Dermis blood vessel endothelial cell (primary cell): Measurements from ENCODE around the gene CENPI. TPM values are rescaled to one million over a fixed set of nuclear protein-coding genes. Genes with fewer than 3 reads are reported as not detected.
"Not testable (repeated sequence)": the region's sequence is repeated elsewhere in the genome, so short reads cannot be mapped to it uniquely, and the experiment has no call there.

Source experiments
- DNase-seq: peaks from one replicate; pipeline ENCODE4 v3.0.0; 2010
- total RNA-seq: library from RNA; depleted of rRNA; stranded (reverse); fragments of >200 nt; gene quantifications from 2 replicates; pipeline ENCODE4 v1.2.3, GENCODE V29; 2014

The CENPI gene
- 10.7 and 30.2 TPM in 2 replicates for total RNA-seq

- peak; percentile 95 for DNase-seq
These were observed at the start of gene CENPI for GRCh38 chrX:101097546-101098453. Gene CENPI (plus strand): TSS chrX:101098204. CDS start chrX:101101071, 2,867 bp downstream.

GRCh38 chrX:101051153-101051548 lies 46.9 kb upstream of the CENPI start:
- DNase-seq, result no peak

- DNase-seq, result peak; percentile 75
These were observed 46.3 kb upstream of the CENPI start, which contains the start of gene TRMT2B for GRCh38 chrX:101051549-101052302. Gene TRMT2B (minus strand): TSS chrX:101052111. CDS start chrX:101042289, 9,822 bp downstream.

GRCh38 chrX:101056551-101056950 lies 41.5 kb upstream of the CENPI start:
- DNase-seq, result not testable (repeated sequence)

- peak; percentile 86 for DNase-seq
These were observed 40.8 kb upstream of the CENPI start for GRCh38 chrX:101057093-101057714.

- no peak for DNase-seq
These were observed 35.8 kb upstream of the CENPI start for GRCh38 chrX:101062176-101062575.

GRCh38 chrX:101071582-101071981 lies 26.4 kb upstream of the CENPI start:
- no peak for DNase-seq

GRCh38 chrX:101078716-101079598 lies 19.0 kb upstream of the CENPI start, which contains the start of gene TMEM35A:
Gene TMEM35A (plus strand): TSS chrX:101078879. CDS start chrX:101079003, 124 bp downstream.
- DNase-seq, result peak; percentile 46

- peak; percentile 1 for DNase-seq
These were observed 18.2 kb upstream of the CENPI start for GRCh38 chrX:101079736-101080270.

GRCh38 chrX:101080326-101081124 lies 17.5 kb upstream of the CENPI start:
- DNase-seq, result no peak

- no peak for DNase-seq
These were observed 16.8 kb upstream of the CENPI start for GRCh38 chrX:101081231-101081630.

GRCh38 chrX:101091817-101092216 lies 6.2 kb upstream of the CENPI start:
- no peak for DNase-seq

- no peak for DNase-seq
These were observed 10.3 kb downstream of the CENPI start for GRCh38 chrX:101108284-101108683.

GRCh38 chrX:101117701-101118100 lies 19.7 kb downstream of the CENPI start:
- DNase-seq, result no peak

GRCh38 chrX:101136235-101136634 lies 38.2 kb downstream of the CENPI start:
- DNase-seq, result no peak

Other genes starting within 250 kb of the CENPI start
- not detected in 2 replicates for gene NOX1, start 223.8 kb upstream of the CENPI start, total RNA-seq
- gene XKRX, start 169.3 kb upstream of the CENPI start, total RNA-seq, result 0.05 and 0.17 TPM in 2 replicates
- gene ARL13A, start 128.5 kb upstream of the CENPI start, total RNA-seq, result not detected in 2 replicates
- 19.1 and 25.3 TPM in 2 replicates for gene TRMT2B, start 46.1 kb upstream of the CENPI start, total RNA-seq
- 0.85 and 1.7 TPM in 2 replicates for gene TMEM35A, start 19.3 kb upstream of the CENPI start, total RNA-seq
- 0.05 TPM in 1 of 2 replicates, not detected in the other for gene DRP2, start 121.6 kb downstream of the CENPI start, total RNA-seq
- gene TAF7L, start 193.1 kb downstream of the CENPI start, total RNA-seq, result 0.23 TPM in 1 of 2 replicates, not detected in the other